ENCODE data around the gene NOC2L. TPM values are rescaled to one million over a fixed set of nuclear protein-coding genes. Genes with fewer than 3 reads are reported as not detected.

NOC2L gene
- total and polyA plus RNA-seq, 7 experiments from 2014 or later: 46.6 to 88.3 (median 67.9) TPM

DNA sequence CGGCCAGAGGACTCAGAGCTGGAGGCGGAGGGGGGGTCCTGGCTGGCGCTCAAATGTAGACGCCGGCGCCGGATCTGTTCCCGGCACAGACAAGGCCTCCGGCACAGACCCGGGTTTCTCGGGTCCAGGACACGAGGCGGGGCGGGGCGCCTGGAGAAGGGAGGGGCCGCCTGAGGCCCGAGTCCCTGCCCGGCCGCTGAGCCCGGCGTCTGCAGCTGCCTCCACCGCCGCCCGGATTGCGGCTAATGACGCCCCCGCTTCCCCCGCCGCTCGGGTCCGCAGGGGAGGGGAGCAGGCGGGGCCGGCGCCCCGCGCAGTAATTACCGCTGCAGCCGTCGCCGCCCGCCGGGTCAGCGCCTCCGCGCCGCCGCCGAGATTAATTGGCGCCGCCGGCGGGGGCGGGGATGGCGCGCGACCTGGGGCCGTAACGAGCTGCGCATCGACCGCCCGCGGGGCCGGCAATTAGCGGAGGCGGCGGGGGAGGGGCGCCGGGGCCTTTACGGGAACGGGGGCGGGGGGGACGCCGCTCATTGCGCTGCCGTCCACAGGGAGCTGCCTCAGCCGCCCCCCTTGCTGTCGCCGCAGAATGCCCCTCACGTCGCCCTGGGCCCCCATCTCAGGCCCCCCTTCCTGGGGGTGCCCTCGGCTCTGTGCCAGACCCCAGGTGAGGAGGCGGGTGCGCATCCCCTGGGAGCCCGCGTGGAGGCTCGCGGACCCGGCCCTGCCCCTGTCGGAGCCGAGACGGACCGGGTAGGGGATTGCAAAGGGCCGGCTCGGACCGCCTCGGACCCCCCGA is 17.3 kb downstream of the NOC2L start:
- POLR2A ChIA-PET: interaction anchor here (0.5 to 0.6 kb wide), 2 partner anchors 349 to 434 kb away, joined by 3 read pairs; no protein-coding TSS in a partner anchor
- ATAC-seq: no peak

DNA sequence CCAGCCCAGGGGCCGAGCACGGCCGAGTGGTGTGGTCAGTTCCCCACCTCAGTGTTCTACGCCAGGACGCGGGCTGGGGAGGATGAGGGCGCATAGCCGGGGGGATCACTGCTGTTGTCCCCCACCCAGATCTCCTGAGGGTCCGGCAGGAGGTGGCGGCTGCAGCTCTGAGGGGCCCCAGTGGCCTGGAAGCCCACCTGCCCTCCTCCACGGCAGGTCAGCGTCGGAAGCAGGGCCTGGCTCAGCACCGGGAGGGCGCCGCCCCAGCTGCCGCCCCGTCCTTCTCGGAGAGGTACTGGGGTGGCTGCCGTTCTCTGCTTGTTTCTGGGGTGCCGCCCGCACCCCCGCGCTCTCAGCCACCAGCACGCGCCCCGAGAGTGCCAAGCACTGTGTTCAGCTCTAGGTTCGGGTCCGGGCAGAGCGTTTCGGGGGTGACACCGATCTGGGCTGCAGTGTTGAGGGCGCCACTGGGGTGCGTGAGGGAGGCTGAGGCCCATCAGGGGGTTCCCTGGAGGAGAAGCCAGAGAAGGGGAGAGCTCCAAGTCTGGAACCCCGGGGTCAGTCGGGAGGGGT is 18.0 kb downstream of the NOC2L start:
- H3K27ac ChIP-seq (ENCODE audit: low read depth, low read length): no peak overlapping the region
- Mint-ChIP-seq H3K4me3 (peak overlapping the region; percentile 63 to 88 (median 74)), H3K9me3 (no peaks in the 10 kb centered on the region), H3K4me1 (peaks cover 0 to 11% (median 8%) of the 10 kb centered on the region in 7 donors), H3K27ac (peak overlapping the region in 2 of 9 donors; percentile 56 to 79), H3K27me3 (peaks cover 5 to 40% (median 17%) of the 10 kb centered on the region in 5 donors), H3K36me3 (peaks cover 0 to 13% (median 4%) of the 10 kb centered on the region in 5 donors)
- DNase-seq (no peak), ATAC-seq (no peak)
- ChIA-PET POLR2A (interaction anchor here (0.5 to 0.7 kb wide), 4 partner anchors 14 to 434 kb away, joined by 3 read pairs; no protein-coding TSS in a partner anchor), CTCF (no interaction called here)
- H3K9me3 ChIP-seq (ENCODE audit: control insufficient read depth in 2 of 3, low read length in 3 of 3): no peaks in the 10 kb centered on the region
- H3K4me3 ChIP-seq (ENCODE audit: low read length): peak overlapping the region; percentile 24
- intact Hi-C loops (cut with micrococcal nuclease): no loop called here
- peaks cover 3 to 11% of the 10 kb centered on the region in 2 donors for H3K27me3 ChIP-seq (ENCODE audit: control insufficient read depth in 2 of 2, insufficient read depth in 2 of 2, low read length in 2 of 2)
- H3K36me3 ChIP-seq (ENCODE audit: control insufficient read depth in 2 of 3, insufficient read depth in 3 of 3, low read length in 3 of 3): peaks cover 0 to 14% (median 0%) of the 10 kb centered on the region in 3 experiments
- H3K4me1 ChIP-seq (ENCODE audit: control insufficient read depth in 2 of 2, insufficient read depth in 2 of 2, low read length in 2 of 2): peaks cover 3 to 18% of the 10 kb centered on the region in 2 donors

More for the DNA sequence above, 17.3 kb downstream of the NOC2L start:
- H3K27me3 ChIP-seq (ENCODE audit: control insufficient read depth in 2 of 2, insufficient read depth in 2 of 2, low read length in 2 of 2): peaks cover 3 to 11% of the 10 kb centered on the region in 2 donors
- no peak overlapping the region for H3K4me3 ChIP-seq (ENCODE audit: low read length)
- Mint-ChIP-seq H3K27me3 (peaks cover 5 to 38% (median 17%) of the 10 kb centered on the region in 5 donors), H3K27ac (peak overlapping the region in 1 of 9 donors; percentile 79), H3K4me3 (peak overlapping the region; percentile 63 to 88 (median 74)), H3K4me1 (peaks cover 0 to 11% (median 8%) of the 10 kb centered on the region in 7 donors), H3K36me3 (peaks cover 0 to 15% (median 4%) of the 10 kb centered on the region in 5 donors), H3K9me3 (no peaks in the 10 kb centered on the region)
- H3K27ac ChIP-seq (ENCODE audit: low read depth, low read length): no peak overlapping the region
- no peak for DNase-seq
- intact Hi-C loops (cut with micrococcal nuclease): no loop called here
- H3K9me3 ChIP-seq (ENCODE audit: control insufficient read depth in 2 of 3, low read length in 3 of 3): no peaks in the 10 kb centered on the region
- peaks cover 3 to 18% of the 10 kb centered on the region in 2 donors for H3K4me1 ChIP-seq (ENCODE audit: control insufficient read depth in 2 of 2, insufficient read depth in 2 of 2, low read length in 2 of 2)
- CTCF ChIA-PET: no interaction called here
- peaks cover 0 to 21% (median 0%) of the 10 kb centered on the region in 3 experiments for H3K36me3 ChIP-seq (ENCODE audit: control insufficient read depth in 2 of 3, insufficient read depth in 3 of 3, low read length in 3 of 3)

DNA sequence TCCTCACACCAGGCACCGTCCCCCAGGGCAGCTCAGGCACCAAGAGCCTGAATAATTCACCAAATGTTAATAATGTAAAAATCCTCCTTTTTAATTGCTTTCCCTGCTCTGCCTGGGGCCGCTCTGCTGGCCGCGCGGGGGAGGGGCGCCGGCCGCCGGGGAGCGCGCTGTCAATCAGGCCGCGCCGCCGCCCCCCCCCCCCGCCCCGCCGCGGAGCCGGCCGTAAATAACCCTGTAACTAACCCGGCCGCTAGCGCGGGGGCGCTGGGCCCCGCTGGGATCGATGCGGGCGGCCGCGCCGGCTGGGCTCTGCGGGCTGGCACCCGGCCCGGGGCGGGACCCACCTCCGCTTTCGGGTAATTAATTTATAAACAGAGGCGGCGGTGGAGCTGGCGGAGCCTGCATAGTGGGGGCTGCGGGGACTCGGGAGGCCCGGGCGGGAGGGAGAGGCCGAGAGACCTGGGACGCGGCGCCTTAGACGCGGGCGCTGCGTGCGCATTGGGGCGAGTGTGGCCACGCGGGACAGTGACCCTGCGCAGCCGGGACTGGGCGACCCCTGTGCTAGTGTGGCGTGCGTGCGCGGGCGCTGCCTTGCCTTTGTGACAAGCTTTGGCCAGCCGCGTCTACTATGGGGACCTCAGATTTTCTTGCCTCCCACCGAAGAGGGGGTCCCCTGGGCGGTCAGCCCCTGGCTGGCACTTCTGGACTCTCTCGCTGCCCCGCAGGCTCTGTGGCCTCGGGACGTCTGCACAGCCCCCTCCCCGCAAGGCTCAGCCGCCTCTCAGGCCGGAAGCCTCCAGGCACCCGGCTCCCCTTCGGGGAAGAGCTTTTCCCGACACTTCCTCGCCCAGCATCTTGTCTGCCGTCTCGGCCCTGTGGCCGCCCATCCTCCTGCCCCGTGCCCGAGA is 18.7 kb downstream of the NOC2L start:
- Mint-ChIP-seq H3K9me3 (no peaks in the 10 kb centered on the region), H3K36me3 (peaks cover 0 to 6% (median 4%) of the 10 kb centered on the region in 5 donors), H3K4me3 (peak overlapping the region; percentile 58 to 88 (median 74)), H3K4me1 (peaks cover 0 to 11% (median 8%) of the 10 kb centered on the region in 7 donors), H3K27ac (no peak overlapping the region), H3K27me3 (peaks cover 5 to 45% (median 21%) of the 10 kb centered on the region in 5 donors)
- Histone ChIP-seq H3K4me1 (ENCODE audit: control insufficient read depth in 2 of 2, insufficient read depth in 2 of 2, low read length in 2 of 2) (peaks cover 3 to 18% of the 10 kb centered on the region in 2 donors), H3K9me3 (ENCODE audit: control insufficient read depth in 2 of 3, low read length in 3 of 3) (no peaks in the 10 kb centered on the region), H3K36me3 (ENCODE audit: control insufficient read depth in 2 of 3, insufficient read depth in 3 of 3, low read length in 3 of 3) (peaks cover 0 to 7% (median 0%) of the 10 kb centered on the region in 3 experiments), H3K27me3 (ENCODE audit: control insufficient read depth in 2 of 2, insufficient read depth in 2 of 2, low read length in 2 of 2) (peaks cover 3 to 11% of the 10 kb centered on the region in 2 donors), H3K27ac (ENCODE audit: low read depth, low read length) (no peak overlapping the region), H3K4me3 (ENCODE audit: low read length) (peak overlapping the region; percentile 24)
- ChIA-PET CTCF (no interaction called here), POLR2A (interaction anchor here (0.6 to 1.1 kb wide), 3 partner anchors 15 to 314 kb away, joined by 3 read pairs; no protein-coding TSS in a partner anchor)
- no peak for DNase-seq
- intact Hi-C loops (cut with micrococcal nuclease): no loop called here
- peak; percentile 20 for ATAC-seq

DNA sequence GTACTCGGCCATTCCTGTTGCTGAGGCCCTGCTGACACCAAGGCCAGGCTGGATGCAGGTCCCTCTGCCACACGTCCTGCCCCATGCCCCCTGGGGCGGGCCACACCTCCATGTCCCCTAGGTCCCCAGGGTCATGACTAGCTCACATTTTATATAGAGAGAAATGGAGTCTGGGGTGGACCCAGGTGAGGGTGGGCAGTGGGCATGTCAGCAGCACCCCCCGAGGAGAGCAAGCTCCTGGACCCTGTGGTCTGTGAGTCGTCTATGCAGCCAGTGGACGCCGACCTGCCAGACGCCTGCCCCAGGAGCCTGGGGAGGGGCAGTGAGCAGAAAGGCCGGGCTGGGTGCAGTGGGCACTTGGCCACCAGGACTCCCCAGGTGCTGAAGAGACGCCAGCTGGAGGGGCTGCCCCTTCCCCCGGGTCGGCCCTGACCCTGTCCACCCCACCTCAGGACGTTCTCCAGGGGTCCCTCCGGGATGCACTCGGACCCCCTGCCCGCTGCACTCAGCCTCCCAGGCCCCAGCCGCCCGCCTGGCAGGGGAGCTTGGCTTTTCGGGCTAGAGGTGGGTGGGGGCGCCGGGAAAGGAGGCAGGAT is 19.4 kb downstream of the NOC2L start:
- intact Hi-C loops (cut with micrococcal nuclease): no loop called here
- H3K27me3 ChIP-seq (ENCODE audit: control insufficient read depth in 2 of 2, insufficient read depth in 2 of 2, low read length in 2 of 2): peaks cover 3 to 11% of the 10 kb centered on the region in 2 donors

DNA sequence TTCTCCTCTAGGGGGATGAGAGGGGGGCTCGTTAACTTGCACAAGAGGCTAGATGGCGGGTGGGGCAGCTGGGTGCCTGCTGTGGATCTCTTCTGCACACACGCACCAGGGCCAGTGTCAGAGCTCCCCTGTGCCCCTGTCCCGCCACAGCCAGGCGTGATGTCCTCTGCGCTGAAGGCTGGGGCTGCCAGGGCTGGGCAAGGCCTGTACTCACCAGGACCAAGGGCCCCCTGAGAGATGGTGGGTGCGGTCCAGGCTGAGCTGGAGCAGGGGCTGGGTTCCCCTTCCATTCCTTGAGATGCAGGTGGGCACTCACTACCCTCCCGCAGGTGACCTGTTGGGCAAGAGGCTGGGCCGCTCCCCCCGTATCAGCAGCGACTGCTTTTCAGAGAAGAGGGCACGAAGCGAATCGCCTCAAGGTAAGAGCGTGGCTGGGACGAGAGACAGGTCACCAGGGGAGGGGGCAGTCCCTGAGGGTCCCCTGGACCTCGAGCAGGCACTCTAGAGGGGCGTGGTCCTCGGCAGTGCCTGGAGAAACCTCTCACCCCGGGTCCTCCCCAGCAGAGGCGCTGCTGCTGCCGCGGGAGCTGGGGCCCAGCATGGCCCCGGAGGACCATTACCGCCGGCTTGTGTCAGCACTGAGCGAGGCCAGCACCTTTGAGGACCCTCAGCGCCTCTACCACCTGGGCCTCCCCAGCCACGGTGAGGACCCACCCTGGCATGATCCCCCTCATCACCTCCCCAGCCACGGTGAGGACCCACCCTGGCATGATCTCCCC is 20.2 kb downstream of the NOC2L start:
- ChIA-PET CTCF (interaction anchor here (0.6 to 1.0 kb wide), 2 partner anchors 33 to 75 kb away, joined by 3 to 4 read pairs; no protein-coding TSS in a partner anchor), POLR2A (interaction anchor here (0.7 to 1.1 kb wide), 2 partner anchors 28 to 37 kb away, joined by 3 read pairs; no protein-coding TSS in a partner anchor)
- H3K4me1 ChIP-seq (ENCODE audit: control insufficient read depth in 2 of 2, insufficient read depth in 2 of 2, low read length in 2 of 2): peaks cover 3 to 18% of the 10 kb centered on the region in 2 donors
- no peaks in the 10 kb centered on the region for H3K9me3 ChIP-seq (ENCODE audit: control insufficient read depth in 2 of 3, low read length in 3 of 3)
- Mint-ChIP-seq H3K27ac (no peak overlapping the region), H3K4me1 (peaks cover 4 to 11% (median 10%) of the 10 kb centered on the region in 7 donors), H3K27me3 (peaks cover 10 to 50% (median 26%) of the 10 kb centered on the region in 5 donors), H3K4me3 (peak overlapping the region in 3 of 10 donors; percentile 21 to 88 (median 25)), H3K9me3 (no peaks in the 10 kb centered on the region), H3K36me3 (peaks cover 0 to 1% (median 0%) of the 10 kb centered on the region in 5 donors)
- H3K36me3 ChIP-seq (ENCODE audit: control insufficient read depth in 2 of 3, insufficient read depth in 3 of 3, low read length in 3 of 3): no peaks in the 10 kb centered on the region
- H3K27ac ChIP-seq (ENCODE audit: low read depth, low read length): no peak overlapping the region
- DNase-seq (no peak), ATAC-seq (no peak)
- intact Hi-C loops (cut with micrococcal nuclease): no loop called here
- H3K27me3 ChIP-seq (ENCODE audit: control insufficient read depth in 2 of 2, insufficient read depth in 2 of 2, low read length in 2 of 2): peaks cover 3 to 11% of the 10 kb centered on the region in 2 donors
- H3K4me3 ChIP-seq (ENCODE audit: low read length): no peak overlapping the region

More for the DNA sequence above, 19.4 kb downstream of the NOC2L start:
- peaks cover 3 to 18% of the 10 kb centered on the region in 2 donors for H3K4me1 ChIP-seq (ENCODE audit: control insufficient read depth in 2 of 2, insufficient read depth in 2 of 2, low read length in 2 of 2)
- no peak overlapping the region for H3K4me3 ChIP-seq (ENCODE audit: low read length)
- ATAC-seq (no peak), DNase-seq (no peak)
- Mint-ChIP-seq H3K4me3 (peak overlapping the region in 4 of 10 donors; percentile 16 to 88 (median 36)), H3K9me3 (no peaks in the 10 kb centered on the region), H3K4me1 (peaks cover 4 to 11% (median 10%) of the 10 kb centered on the region in 7 donors), H3K27me3 (peaks cover 10 to 50% (median 26%) of the 10 kb centered on the region in 5 donors), H3K27ac (no peak overlapping the region), H3K36me3 (peaks cover 0 to 4% (median 0%) of the 10 kb centered on the region in 5 donors)
- POLR2A ChIA-PET: interaction anchor here (0.7 to 1.1 kb wide), 2 partner anchors 27 to 38 kb away, joined by 3 read pairs; no protein-coding TSS in a partner anchor
- no peaks in the 10 kb centered on the region for H3K9me3 ChIP-seq (ENCODE audit: control insufficient read depth in 2 of 3, low read length in 3 of 3)
- H3K27ac ChIP-seq (ENCODE audit: low read depth, low read length): no peak overlapping the region
- CTCF ChIA-PET: no interaction called here
- H3K36me3 ChIP-seq (ENCODE audit: control insufficient read depth in 2 of 3, insufficient read depth in 3 of 3, low read length in 3 of 3): no peaks in the 10 kb centered on the region
